HepG2 (cell line): ENCODE measurements around the gene SOX12. TPM values are rescaled to one million over a fixed set of nuclear protein-coding genes. Genes with fewer than 3 reads are reported as not detected.

Experiments used
- ARID2 ChIP-seq: sonication (generic); formaldehyde crosslinking; IDR thresholded peaks from 2 replicates; pipeline ENCODE4 v1.8.1; 2022; ENCODE audit warnings: mild to moderate bottlenecking, missing genetic modification reagents, borderline replicate concordance
- CERS6 ChIP-seq: sonication (generic); formaldehyde crosslinking; IDR thresholded peaks from 2 replicates; pipeline ENCODE4 v1.5.0; 2020; ENCODE audit warnings: missing genetic modification reagents
- CREB1 ChIP-seq, 2 experiments: fragments of 450-650 bp in 1 of 2; IDR thresholded peaks; 2 replicates each; pipeline ENCODE4 v1.6.1; 2016 to 2017; ENCODE audit warnings: control low read depth in 1 of 2, mild to moderate bottlenecking in 1 of 2, missing compliant biosample characterization in 1 of 2, missing genetic modification characterization in 1 of 2
- DR1 ChIP-seq: sonication (generic); formaldehyde crosslinking; IDR thresholded peaks from 2 replicates; pipeline ENCODE4 v1.8.0; 2021; ENCODE audit warnings: mild to moderate bottlenecking, missing genetic modification reagents, inconsistent platforms
- EED ChIP-seq: sonication (generic); formaldehyde crosslinking; IDR thresholded peaks from 2 replicates; pipeline ENCODE4 v1.5.0; 2020; ENCODE audit warnings: mild to moderate bottlenecking, missing genetic modification reagents
- HNRNPLL ChIP-seq: fragments of 200-400 bp; formaldehyde crosslinking; IDR thresholded peaks from 2 replicates; pipeline ENCODE4 v1.6.1; 2017; ENCODE audit warnings: mild to moderate bottlenecking, low read depth, low read length; ENCODE audit not compliant: poor library complexity, severe bottlenecking
- ISL2 ChIP-seq: sonication (generic); formaldehyde crosslinking; IDR thresholded peaks from 2 replicates; pipeline ENCODE4 v1.5.0; 2020; ENCODE audit warnings: missing genetic modification reagents
- LRRFIP1 ChIP-seq: sonication (generic); formaldehyde crosslinking; conservative IDR thresholded peaks from 2 replicates; pipeline ENCODE4 v1.4.0; 2020; ENCODE audit warnings: missing genetic modification reagents
- NFIC ChIP-seq: IDR thresholded peaks from 2 replicates; pipeline ENCODE4 v1.6.1; 2012; ENCODE audit warnings: mild to moderate bottlenecking, low read length, inconsistent platforms
- PRMT3 ChIP-seq: sonication (generic); formaldehyde crosslinking; IDR thresholded peaks from 2 replicates; pipeline ENCODE4 v1.8.1; 2022; ENCODE audit warnings: low read depth, mild to moderate bottlenecking, moderate library complexity, missing genetic modification reagents, borderline replicate concordance
- REXO4 ChIP-seq: sonication (generic); formaldehyde crosslinking; IDR thresholded peaks from 2 replicates; pipeline ENCODE4 v1.8.0; 2022; ENCODE audit warnings: missing genetic modification reagents, mild to moderate bottlenecking, borderline replicate concordance
- SETDB1 ChIP-seq: sonication (generic); formaldehyde crosslinking; IDR thresholded peaks from 2 replicates; pipeline ENCODE4 v1.5.1; 2020; ENCODE audit warnings: missing genetic modification reagents, mild to moderate bottlenecking, borderline replicate concordance
- TAF15 ChIP-seq: fragments of 200-400 bp; formaldehyde crosslinking; IDR thresholded peaks from one replicate; pipeline ENCODE4 v1.6.1; 2018; ENCODE audit warnings: mild to moderate bottlenecking, low read depth, low read length; ENCODE audit not compliant: poor library complexity, severe bottlenecking
- ZFP91 ChIP-seq: sonication (generic); formaldehyde crosslinking; IDR thresholded peaks from 2 replicates; pipeline ENCODE4 v1.9.0; 2022; ENCODE audit warnings: missing genetic modification reagents, mild to moderate bottlenecking, borderline replicate concordance
- ZNF354B ChIP-seq: sonication (generic); formaldehyde crosslinking; IDR thresholded peaks from 2 replicates; pipeline ENCODE4 v1.8.0; 2022; ENCODE audit warnings: mild to moderate bottlenecking, missing genetic modification reagents
- ZNF512 ChIP-seq: sonication (generic); formaldehyde crosslinking; IDR thresholded peaks from 2 replicates; pipeline ENCODE4 v1.4.0; 2020; ENCODE audit warnings: mild to moderate bottlenecking, missing genetic modification reagents
- ZNF614 ChIP-seq: IDR thresholded peaks from 2 replicates; pipeline ENCODE4 v1.6.1; 2018; ENCODE audit warnings: missing biosample characterization, missing genetic modification reagents, inconsistent platforms, borderline replicate concordance
- polyA plus RNA-seq, 8 experiments: library from polyadenylated mRNA; depleted of rRNA in 3 of 8; stranded (reverse) in 7 of 8; unstranded in 1 of 8; fragments of >200 nt; fragmentation: Illumina TruSeq in 4 of 8; extraction: Trizol in 4 of 8; gene quantifications; 2 replicates each; pipeline versions ENCODE4 v1.2.1 to v1.2.3, GENCODE V29; 2011 to 2016; ENCODE audit warnings: low read depth in 4 of 8, missing spikeins in 1 of 8, mixed read lengths in 1 of 8; ENCODE audit not compliant: insufficient read depth in 1 of 8
- total RNA-seq, 5 experiments: library from RNA; depleted of rRNA; stranded (reverse); fragments of >200 nt; fragmentation: Illumina TruSeq; extraction: Trizol; gene quantifications; 2 replicates each; pipeline ENCODE4 v1.2.3, GENCODE V29; 2016; ENCODE audit warnings: low read depth in 1 of 5
- TF ChIP-seq, protein P1 (sequence below): sonication (generic); formaldehyde crosslinking; IDR thresholded peaks from 2 replicates; pipeline ENCODE4; 2020; ENCODE audit warnings: missing genetic modification reagents, mild to moderate bottlenecking, borderline replicate concordance

The SOX12 gene
- total and polyA plus RNA-seq, 2 of the 13 experiments (the other 11 are each of a cell fraction or from before 2014, with no cell fraction given) = 10.0 to 18.7 TPM

DNA sequence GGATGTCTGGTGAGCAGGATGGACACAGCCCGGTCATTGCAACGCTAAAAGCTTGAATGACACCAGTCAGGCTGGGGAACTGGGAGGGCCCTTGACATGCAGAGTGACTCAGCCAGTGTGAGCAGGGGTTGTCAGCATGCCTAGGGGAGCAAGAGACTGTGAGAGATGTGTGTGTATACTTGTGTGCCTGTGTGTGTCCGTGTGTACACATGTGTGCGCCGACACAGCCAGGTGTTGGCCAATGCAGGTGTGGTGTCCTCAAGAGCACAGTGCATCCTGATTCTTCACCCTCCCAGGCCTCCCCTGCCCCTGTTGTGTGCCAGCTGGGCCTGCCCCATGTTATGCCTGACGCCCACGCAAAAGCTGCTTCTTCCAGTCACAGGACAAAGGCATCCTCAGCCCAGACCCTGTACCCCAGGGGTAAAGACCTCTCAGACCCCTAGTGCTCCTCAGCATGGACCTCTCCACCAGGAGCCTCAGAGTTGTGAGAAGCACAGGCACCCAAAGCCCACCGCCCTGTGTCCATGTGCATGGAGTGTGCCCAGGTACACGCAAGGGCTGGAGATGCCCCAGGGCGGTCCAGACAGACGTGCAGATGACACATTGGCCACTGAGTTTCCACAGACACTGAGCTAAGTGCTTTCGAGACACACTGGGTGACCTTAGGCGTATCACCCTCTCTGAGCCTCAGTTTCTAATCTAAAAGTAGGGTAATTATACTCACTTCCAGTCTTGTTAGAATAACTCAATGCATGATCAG is 38.1 kb downstream of the SOX12 start (continued):
- TF ChIP-seq ARID2 (CRISPR knock-in tag) (no peak), TAF15 (no peak), ZNF512 (CRISPR knock-in tag) (no peak), ZFP91 (CRISPR knock-in tag) (0 out of 2 replicates have a peak, but pooled peaks have one; percentile 13), ZNF354B (no peak), EED (CRISPR knock-in tag) (peak; percentile 94), ISL2 (CRISPR knock-in tag) (no peak), SETDB1 (CRISPR knock-in tag) (no peak), LRRFIP1 (CRISPR knock-in tag) (no peak), CREB1 (IDR thresholded peaks at IDR 0.05) (no peak), CREB1 (CRISPR knock-in tag; IDR thresholded peaks at IDR 0.05) (no peak), REXO4 (no peak), NFIC (no peak), CERS6 (no peak), HNRNPLL (peak; percentile 19), PRMT3 (CRISPR knock-in tag) (no peak), ZNF614 (CRISPR knock-in tag) (no peak), DR1 (no peak)
- TF ChIP-seq, protein P1, sequence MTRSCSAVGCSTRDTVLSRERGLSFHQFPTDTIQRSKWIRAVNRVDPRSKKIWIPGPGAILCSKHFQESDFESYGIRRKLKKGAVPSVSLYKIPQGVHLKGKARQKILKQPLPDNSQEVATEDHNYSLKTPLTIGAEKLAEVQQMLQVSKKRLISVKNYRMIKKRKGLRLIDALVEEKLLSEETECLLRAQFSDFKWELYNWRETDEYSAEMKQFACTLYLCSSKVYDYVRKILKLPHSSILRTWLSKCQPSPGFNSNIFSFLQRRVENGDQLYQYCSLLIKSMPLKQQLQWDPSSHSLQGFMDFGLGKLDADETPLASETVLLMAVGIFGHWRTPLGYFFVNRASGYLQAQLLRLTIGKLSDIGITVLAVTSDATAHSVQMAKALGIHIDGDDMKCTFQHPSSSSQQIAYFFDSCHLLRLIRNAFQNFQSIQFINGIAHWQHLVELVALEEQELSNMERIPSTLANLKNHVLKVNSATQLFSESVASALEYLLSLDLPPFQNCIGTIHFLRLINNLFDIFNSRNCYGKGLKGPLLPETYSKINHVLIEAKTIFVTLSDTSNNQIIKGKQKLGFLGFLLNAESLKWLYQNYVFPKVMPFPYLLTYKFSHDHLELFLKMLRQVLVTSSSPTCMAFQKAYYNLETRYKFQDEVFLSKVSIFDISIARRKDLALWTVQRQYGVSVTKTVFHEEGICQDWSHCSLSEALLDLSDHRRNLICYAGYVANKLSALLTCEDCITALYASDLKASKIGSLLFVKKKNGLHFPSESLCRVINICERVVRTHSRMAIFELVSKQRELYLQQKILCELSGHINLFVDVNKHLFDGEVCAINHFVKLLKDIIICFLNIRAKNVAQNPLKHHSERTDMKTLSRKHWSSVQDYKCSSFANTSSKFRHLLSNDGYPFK = 0 out of 2 replicates have a peak, but pooled peaks have one; percentile 29
